ENCODE results near the gene NAGPA.
A peak's percentile ranks its signal among the peaks of the same experiment; 100 is the strongest.
"Not testable (repeated sequence)": the region's sequence is repeated elsewhere in the genome, so short reads cannot be mapped to it uniquely, and the experiment has no call there.

NAGPA gene

GRCh38 chr16:5033256-5034166, at the start of gene NAGPA:
Gene NAGPA, minus strand, starts transcription at chr16:5033935. Its CDS starts 21 bp downstream, at chr16:5033914.
- DNase-seq = peak; percentile 11

- not testable (repeated sequence) for DNase-seq
These were observed 47.3 kb upstream of the NAGPA start for GRCh38 chr16:5080996-5081395.

GRCh38 chr16:5080461-5080860, 46.7 kb upstream of the NAGPA start:
- DNase-seq = not testable (repeated sequence)

GRCh38 chr16:5078626-5079025, 44.9 kb upstream of the NAGPA start:
- no peak for DNase-seq

- DNase-seq = no peak
These were observed 43.6 kb upstream of the NAGPA start for GRCh38 chr16:5077304-5077703.

- DNase-seq = no peak
These were observed 41.9 kb upstream of the NAGPA start for GRCh38 chr16:5075637-5076036.

GRCh38 chr16:5073771-5074170, 40.0 kb upstream of the NAGPA start:
- DNase-seq = not testable (repeated sequence)

- no peak for DNase-seq
These were observed 39.5 kb upstream of the NAGPA start for GRCh38 chr16:5073279-5073629.

- no peak for DNase-seq
These were observed 38.9 kb upstream of the NAGPA start for GRCh38 chr16:5072334-5073278.

- peak; percentile 58 for DNase-seq
These were observed 38.1 kb upstream of the NAGPA start, which contains the start of gene ALG1 for GRCh38 chr16:5071681-5072333. Gene ALG1, plus strand, starts transcription at chr16:5071843. Its CDS starts 7 bp downstream, at chr16:5071850.

GRCh38 chr16:5071341-5071680, 37.6 kb upstream of the NAGPA start:
- no peak for DNase-seq

GRCh38 chr16:5070431-5071186, 36.9 kb upstream of the NAGPA start:
- DNase-seq = no peak

GRCh38 chr16:5069854-5070253, 36.1 kb upstream of the NAGPA start:
- DNase-seq = no peak

- DNase-seq = no peak
These were observed 35.3 kb upstream of the NAGPA start for GRCh38 chr16:5069048-5069447.

- no peak for DNase-seq
These were observed 32.8 kb upstream of the NAGPA start for GRCh38 chr16:5066511-5066910.

- DNase-seq = no peak
These were observed 32.1 kb upstream of the NAGPA start, which contains the start of gene C16orf89 for GRCh38 chr16:5065813-5066212. Gene C16orf89, minus strand, starts transcription at chr16:5065956. Its CDS starts 48 bp downstream, at chr16:5065908.

- no peak for DNase-seq
These were observed 31.6 kb upstream of the NAGPA start for GRCh38 chr16:5065326-5065725.

- no peak for DNase-seq
These were observed 31.2 kb upstream of the NAGPA start for GRCh38 chr16:5064915-5065314.

GRCh38 chr16:5062790-5063765, 29.3 kb upstream of the NAGPA start:
- no peak for DNase-seq

GRCh38 chr16:5062051-5062450, 28.3 kb upstream of the NAGPA start:
- no peak for DNase-seq

GRCh38 chr16:5060073-5060641, 26.4 kb upstream of the NAGPA start:
- no peak for DNase-seq
